SKM-1 (cell line): ENCODE measurements around the gene CLEC4M.

ENCODE experiments used
- DNase-seq: peaks from one replicate; lab custom pipeline; 2025; ENCODE audit not compliant: unreplicated experiment; lab: John Stamatoyannopoulos, UW

Gene CLEC4M, protein sequence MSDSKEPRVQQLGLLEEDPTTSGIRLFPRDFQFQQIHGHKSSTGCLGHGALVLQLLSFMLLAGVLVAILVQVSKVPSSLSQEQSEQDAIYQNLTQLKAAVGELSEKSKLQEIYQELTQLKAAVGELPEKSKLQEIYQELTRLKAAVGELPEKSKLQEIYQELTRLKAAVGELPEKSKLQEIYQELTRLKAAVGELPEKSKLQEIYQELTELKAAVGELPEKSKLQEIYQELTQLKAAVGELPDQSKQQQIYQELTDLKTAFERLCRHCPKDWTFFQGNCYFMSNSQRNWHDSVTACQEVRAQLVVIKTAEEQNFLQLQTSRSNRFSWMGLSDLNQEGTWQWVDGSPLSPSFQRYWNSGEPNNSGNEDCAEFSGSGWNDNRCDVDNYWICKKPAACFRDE

DNA sequence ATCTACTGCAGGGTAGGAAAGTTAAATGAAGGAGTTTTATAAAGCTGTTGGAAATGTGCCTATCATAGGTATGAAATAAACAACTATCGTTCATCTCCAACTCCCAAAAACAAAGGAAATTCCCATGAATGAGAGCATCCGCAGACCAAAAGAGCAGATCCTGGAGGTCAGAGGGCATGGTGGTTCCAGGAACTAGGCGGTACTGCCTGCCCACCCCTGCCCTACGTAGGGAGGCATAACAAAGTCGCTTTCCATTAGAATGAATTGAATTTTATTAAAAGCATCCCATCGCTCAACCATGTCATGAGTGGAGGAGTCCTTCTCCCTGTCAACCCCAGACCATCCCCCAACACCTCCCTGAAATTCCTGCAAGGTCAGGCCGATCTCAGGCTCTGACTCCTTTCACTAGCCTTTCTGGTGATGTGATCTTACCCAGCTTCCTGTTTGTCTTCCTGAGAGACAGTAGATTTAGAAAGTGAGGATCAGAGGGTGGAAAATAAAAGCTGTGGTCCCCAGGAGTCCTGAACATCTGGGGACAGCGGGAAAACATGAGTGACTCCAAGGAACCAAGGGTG is at the start of gene CLEC4M:
TSS of gene CLEC4M (plus strand) at position 525 of the 575 bp plus-strand sequence. CDS start at position 549, 24 bp downstream.
- no peak for DNase-seq

GRCh38 chr19:7715671-7716070 is 47.4 kb upstream of the CLEC4M start:
- no peak for DNase-seq

DNA sequence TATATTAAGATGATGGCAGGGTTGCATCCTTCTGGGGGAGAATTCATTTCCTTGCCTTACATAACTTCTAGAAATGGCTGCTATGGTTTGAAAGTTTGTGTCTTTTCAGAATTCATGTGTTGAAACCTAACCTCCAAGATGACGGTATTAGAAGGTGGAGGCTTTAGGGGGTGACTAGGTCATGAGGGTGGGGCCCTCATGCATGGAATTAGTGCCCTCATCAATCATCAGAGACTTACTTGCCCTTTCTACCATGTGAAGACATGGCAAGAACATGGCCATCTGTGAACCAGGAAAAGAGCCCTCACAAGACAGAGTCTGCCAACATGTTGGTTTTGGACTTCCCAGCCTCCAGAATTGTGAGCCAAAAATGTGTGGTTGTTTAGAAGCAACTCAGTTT is 46.3 kb upstream of the CLEC4M start:
- DNase-seq = no peak

DNA sequence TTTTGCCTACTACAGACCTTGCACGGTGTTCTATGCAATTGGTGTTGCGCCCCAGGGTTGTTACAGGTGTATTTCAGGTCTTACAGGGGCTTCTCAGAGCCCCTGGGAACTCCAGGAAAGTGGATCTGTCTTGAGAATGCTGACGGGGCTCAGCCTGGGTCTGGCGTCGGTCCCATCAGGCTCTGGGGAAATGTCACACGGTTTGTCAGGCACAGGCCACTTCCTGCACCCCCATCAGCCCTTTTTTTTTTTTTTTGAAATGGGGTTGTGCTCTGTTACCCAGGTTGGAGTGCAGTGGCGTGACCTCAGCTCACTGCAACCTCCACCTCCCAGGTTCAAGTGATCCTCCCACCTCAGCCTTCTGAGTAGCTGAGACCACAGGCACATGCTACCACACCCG is 44.4 kb upstream of the CLEC4M start:
- DNase-seq = no peak

DNA sequence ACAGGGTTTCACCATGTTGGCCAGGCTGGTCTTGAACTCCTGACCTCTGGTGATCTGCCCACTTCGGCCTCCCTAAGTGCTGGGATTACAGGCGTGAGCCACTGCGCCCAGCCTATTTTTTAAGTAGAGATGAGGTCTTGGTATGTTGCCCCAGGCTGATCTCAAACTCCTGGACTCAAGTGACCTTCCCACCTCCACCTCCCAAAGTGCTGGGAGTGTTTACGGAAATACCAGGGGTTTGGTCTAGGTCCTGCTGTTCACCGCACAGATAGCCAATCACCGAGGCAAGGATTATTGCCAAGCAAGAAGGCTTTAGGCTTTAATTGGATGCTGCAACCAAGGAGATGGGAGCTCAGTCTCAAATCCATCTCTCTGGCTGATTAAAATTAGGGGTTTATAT is 42.7 kb upstream of the CLEC4M start:
- DNase-seq = no peak

DNA sequence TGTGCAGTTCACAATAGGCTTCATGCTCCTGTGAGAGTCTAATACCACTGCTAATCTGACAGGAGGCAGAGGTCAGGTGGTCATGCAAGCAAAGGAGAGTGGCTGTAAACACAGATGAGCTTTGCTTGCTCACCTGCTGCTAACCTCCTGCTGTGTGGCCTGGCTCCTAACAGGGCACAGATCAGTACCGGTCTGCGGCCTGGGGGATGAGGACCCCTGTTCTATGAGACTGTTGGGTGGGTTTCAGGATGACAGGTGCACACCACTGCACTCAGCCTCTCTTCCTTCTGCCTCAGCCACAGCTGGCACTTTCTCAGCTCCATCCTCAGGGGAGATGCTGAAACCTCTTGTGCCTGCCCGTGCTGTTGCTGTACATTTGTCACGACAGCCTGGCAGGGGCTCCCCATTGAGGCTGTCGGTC is 40.8 kb upstream of the CLEC4M start:
- DNase-seq = no peak

- no peak for DNase-seq
Observed at GRCh38 chr19:7725791-7726190, 37.3 kb upstream of the CLEC4M start.

GRCh38 chr19:7729211-7729610 is 33.8 kb upstream of the CLEC4M start:
- DNase-seq = no peak

DNA sequence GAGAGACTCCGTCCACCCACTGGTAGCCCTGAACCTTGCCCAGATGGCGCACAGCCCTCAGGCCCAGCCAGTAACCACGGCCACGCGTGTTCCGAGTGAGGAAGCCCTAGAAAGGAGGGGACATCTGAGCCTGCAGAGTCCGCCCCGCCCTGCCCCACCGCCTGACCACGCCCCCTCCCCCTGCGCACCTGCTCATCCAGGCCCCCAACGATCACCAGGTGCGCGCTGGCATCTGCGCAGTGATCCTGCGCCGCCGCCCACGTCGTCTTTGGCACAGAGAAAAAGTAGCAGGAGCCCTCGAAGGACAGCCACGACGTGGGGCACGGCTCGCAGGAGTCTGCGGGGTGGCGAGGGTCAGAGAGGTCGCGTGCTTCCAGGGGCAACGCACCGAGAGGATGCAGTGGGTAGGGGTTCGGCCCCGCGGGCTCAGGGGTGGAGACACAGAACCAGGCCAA is 33.2 kb upstream of the CLEC4M start:
- DNase-seq = no peak

DNA sequence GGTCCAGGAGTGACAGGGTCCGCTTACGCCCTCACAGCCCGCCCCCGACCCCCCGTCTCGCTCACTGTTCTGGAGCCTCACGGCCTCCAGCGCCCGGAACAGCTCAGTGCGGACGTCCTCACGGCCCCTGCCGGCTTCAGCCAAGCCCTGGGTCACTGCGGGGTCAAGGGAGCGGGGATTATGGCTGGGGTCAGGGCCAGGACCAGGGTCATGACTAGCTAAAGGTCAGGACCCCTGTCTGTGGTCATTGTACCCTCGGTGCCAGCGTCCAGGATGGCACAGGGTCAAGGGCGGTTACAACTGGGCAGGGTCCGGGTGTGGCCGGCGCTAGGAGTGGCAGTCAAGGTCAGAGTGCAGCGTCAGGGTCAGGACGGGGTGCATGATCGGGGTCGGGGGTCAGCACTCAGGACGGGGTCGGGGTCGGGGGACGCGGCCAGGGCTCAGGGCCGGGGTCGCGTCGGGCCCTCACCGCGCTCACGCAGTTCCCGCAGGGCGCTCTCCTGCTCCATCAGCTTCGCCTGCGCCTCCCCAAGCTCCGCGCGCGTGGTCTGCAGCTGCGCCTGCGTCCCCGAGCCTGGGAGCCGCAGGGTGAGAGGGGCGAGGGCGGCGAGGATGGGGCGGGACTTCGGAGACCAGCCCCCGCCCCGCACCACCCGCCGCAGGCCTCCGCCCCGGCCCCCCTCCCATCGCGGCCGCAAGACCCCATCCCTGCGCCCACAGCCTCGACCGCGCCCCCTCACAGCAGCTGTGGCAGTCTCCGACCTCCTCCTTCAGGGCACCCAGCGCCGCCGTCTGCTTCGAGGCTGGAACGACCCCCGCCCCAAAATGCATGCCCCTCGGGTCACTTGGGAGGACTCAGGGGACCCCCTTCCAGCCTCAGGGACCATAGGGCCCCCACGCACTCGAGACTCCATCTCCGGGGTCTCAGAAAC is 32.5 kb upstream of the CLEC4M start:
- DNase-seq = no peak

DNA sequence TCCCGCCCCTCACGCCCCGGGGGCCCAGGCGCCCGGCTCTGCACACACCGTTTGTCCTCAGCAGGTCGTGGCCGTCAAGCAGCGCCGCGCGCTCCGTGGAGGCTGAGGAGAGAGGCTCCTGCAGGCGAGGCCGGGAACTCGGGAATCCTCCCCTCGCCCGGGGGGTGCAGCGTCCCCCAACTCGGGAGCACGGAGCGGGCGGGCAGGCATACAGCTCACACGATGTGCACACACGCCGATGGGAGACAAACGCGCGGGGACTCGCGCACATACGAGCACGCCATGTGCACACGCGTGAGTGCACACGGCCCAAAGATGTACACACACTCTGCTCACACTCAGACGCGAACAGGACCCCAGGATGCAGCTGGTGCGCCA is 31.8 kb upstream of the CLEC4M start:
- DNase-seq = no peak

DNA sequence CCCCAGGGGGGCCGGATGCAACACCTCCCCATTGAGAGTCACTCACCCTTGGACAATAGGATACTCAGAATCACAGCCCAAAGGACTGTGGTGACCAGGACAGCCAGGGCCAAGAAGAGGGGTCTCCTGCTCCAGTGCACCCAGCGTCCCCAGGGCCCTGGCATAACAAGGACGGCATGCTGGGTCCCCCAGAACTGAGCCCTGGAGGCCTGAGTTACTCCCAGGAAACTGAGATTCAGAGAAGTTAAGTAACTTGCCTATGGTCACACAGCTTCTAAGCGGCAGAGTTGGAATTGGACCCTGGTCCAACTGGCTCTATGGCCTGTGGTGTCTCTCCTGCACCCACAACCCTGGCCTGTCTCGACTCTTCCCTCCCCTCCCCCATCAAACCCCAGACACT is 31.4 kb upstream of the CLEC4M start:
- no peak for DNase-seq

- DNase-seq = no peak
Observed at GRCh38 chr19:7732045-7732444, 31.0 kb upstream of the CLEC4M start, which contains the start of gene CLEC4G. TSS of gene CLEC4G (minus strand) at chr19:7732110. CDS start at chr19:7732102, 8 bp downstream.

GRCh38 chr19:7733376-7733775 is 29.7 kb upstream of the CLEC4M start:
- no peak for DNase-seq

GRCh38 chr19:7734220-7735203 is 28.5 kb upstream of the CLEC4M start:
- DNase-seq = peak; percentile 72

GRCh38 chr19:7736148-7736547 is 26.9 kb upstream of the CLEC4M start:
- DNase-seq = no peak

DNA sequence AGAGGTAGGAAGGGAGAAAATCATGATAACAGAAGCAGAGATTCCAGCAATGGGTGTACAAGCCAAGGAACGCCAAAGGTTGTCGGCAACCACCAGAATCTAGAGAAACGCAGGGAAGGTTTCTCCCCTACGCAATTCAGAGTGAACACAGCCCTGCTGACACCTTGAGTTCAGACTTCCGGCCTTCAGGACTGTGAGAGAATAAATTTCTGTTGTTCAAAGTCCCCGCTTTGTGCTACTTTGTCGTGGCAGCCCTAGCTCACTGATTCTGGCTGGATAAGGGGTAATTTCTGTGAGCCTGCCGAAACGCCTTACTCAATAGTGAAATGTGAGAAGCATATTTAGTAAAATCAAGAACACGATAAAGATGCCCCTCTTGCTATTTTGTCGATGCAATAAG is 25.8 kb upstream of the CLEC4M start:
- DNase-seq = no peak

- no peak for DNase-seq
Observed at GRCh38 chr19:7738023-7738422, 25.0 kb upstream of the CLEC4M start.

GRCh38 chr19:7739211-7739755 is 23.8 kb upstream of the CLEC4M start:
- no peak for DNase-seq
